Sigmoid colon (tissue), 7 donors: ENCODE measurements around the gene IGSF9B. TPM values are rescaled to one million over a fixed set of nuclear protein-coding genes. Genes with fewer than 3 reads are reported as not detected.

ENCODE experiments used
- DNase-seq: peaks from one replicate; pipeline ENCODE4 v3.0.0-alpha.2; 2019
- H3K27ac ChIP-seq, 4 donors: fragments of 200-600 bp; sonication (generic); one replicate each; pipeline ENCODE4 v1.5.1; 2016 to 2019; ENCODE audit warnings: mild to moderate bottlenecking in 1 of 4
- H3K27me3 ChIP-seq, 3 donors: fragments of 200-600 bp; sonication (generic); one replicate each; pipeline ENCODE4 v1.5.1; 2019; ENCODE audit warnings: mild to moderate bottlenecking in 1 of 3
- H3K36me3 ChIP-seq, 4 donors: fragments of 200-600 bp; sonication (generic); one replicate each; pipeline ENCODE4 v1.5.1; 2016 to 2019
- H3K4me1 ChIP-seq, 4 donors: fragments of 200-600 bp; sonication (generic); one replicate each; pipeline ENCODE4 v1.5.1; 2017 to 2019
- H3K4me3 ChIP-seq, 4 donors: fragments of 200-600 bp; sonication (generic); one replicate each; pipeline ENCODE4 v1.5.1; 2017 to 2019; ENCODE audit warnings: mild to moderate bottlenecking in 2 of 4, moderate library complexity in 1 of 4
- H3K9me3 ChIP-seq, 4 donors: fragments of 200-600 bp in 3 of 4; sonication (generic) in 3 of 4; one replicate each; pipeline versions ENCODE4 v1.5.1 to v1.6.1; 2013 to 2019
- CTCF ChIP-seq, 4 experiments: fragments of 450-650 bp in 3 of 4; fragments of 200-600 bp in 1 of 4; IDR thresholded peaks; one replicate each; pipeline ENCODE4 v1.5.1; 2016 to 2019; ENCODE audit warnings: antibody characterized with exemption in 4 of 4, mild to moderate bottlenecking in 3 of 4, moderate library complexity in 2 of 4
- EP300 ChIP-seq, 4 donors: sonication (generic); formaldehyde crosslinking; IDR thresholded peaks; one replicate each; pipeline ENCODE4 v1.6.1; 2017; ENCODE audit warnings: antibody characterized with exemption in 4 of 4
- POLR2A ChIP-seq, 2 donors: fragments of 450-650 bp; IDR thresholded peaks; one replicate each; pipeline ENCODE4 v1.6.1; 2016; ENCODE audit warnings: antibody characterized with exemption in 2 of 2, mild to moderate bottlenecking in 2 of 2, moderate library complexity in 2 of 2
- POLR2AphosphoS5 ChIP-seq, 4 donors: sonication (generic); formaldehyde crosslinking; IDR thresholded peaks; one replicate each; pipeline ENCODE4 v1.6.1; 2017; ENCODE audit warnings: antibody characterized with exemption in 4 of 4
- WGBS, 2 donors: extraction: QIAGEN DNeasy Blood & Tissue Kit; methylation state at CpG; one replicate each; pipeline ENCODE4 v1.1.7; 2013; 5-methylcytosine and 5-hydroxymethylcytosine counted together
- intact Hi-C: fragments of 100-400 bp; cut with DNase I; formaldehyde crosslinking; loops from one replicate; pipeline ENCODE4 v1.15.1; 2023
- polyA plus RNA-seq, 3 donors: library from polyadenylated mRNA; stranded (reverse); fragments of 200-250 nt; gene quantifications; one replicate each; pipeline ENCODE4 v1.2.3, GENCODE V29; 2013
- total RNA-seq, 4 donors: library from RNA; depleted of rRNA; stranded (reverse); fragments of >200 nt; gene quantifications; one replicate each; pipeline ENCODE4 v1.1.0, GENCODE V29; 2016
- donor health status: healthy with polysubstance abuse.
- donor health status: Bipolar disorder and iron deficiency.
- donor health status: healthy.

The IGSF9B gene
- total and polyA plus RNA-seq, 7 donors: under 0.01 to 53.7 (median 14.8) TPM; not detected in 1

- Histone ChIP-seq H3K9me3 (no peaks in the 10 kb centered on the region), H3K4me3 (no peak overlapping the region), H3K4me1 (peaks cover 0 to 25% (median 17%) of the 10 kb centered on the region in 4 donors), H3K27me3 (no peaks in the 10 kb centered on the region), H3K27ac (no peak overlapping the region), H3K36me3 (no peaks in the 10 kb centered on the region)
- DNase-seq: no peak
- 87 to 88% methylated on average over 6 of the region's 6 CpGs for WGBS, 2 donors
- intact Hi-C loops: no loop called here
- TF ChIP-seq EP300 (IDR thresholded peaks at IDR 0.05): no peak
- TF ChIP-seq POLR2A (IDR thresholded peaks at IDR 0.05): no peak
- TF ChIP-seq POLR2AphosphoS5 (IDR thresholded peaks at IDR 0.05): no peak
- no peak for TF ChIP-seq CTCF (IDR thresholded peaks at IDR 0.05)
Measured at GRCh38 chr11:134001596-134001995, 44.8 kb upstream of the IGSF9B start.

GRCh38 chr11:134001088-134001487, 44.3 kb upstream of the IGSF9B start:
- peaks cover 0 to 25% (median 17%) of the 10 kb centered on the region in 4 donors for H3K4me1 ChIP-seq
- no peaks in the 10 kb centered on the region for H3K9me3 ChIP-seq
- no peaks in the 10 kb centered on the region for H3K36me3 ChIP-seq
- no peak overlapping the region for H3K27ac ChIP-seq
- WGBS, 2 donors: 74 to 78% methylated on average over 6 of the region's 6 CpGs
- no peak overlapping the region for H3K4me3 ChIP-seq
- intact Hi-C loops: no loop called here
- DNase-seq: no peak
- H3K27me3 ChIP-seq: no peaks in the 10 kb centered on the region
- TF ChIP-seq EP300 (IDR thresholded peaks at IDR 0.05): no peak
- TF ChIP-seq POLR2AphosphoS5 (IDR thresholded peaks at IDR 0.05): no peak
- no peak for TF ChIP-seq CTCF (IDR thresholded peaks at IDR 0.05)
- no peak for TF ChIP-seq POLR2A (IDR thresholded peaks at IDR 0.05)

DNA sequence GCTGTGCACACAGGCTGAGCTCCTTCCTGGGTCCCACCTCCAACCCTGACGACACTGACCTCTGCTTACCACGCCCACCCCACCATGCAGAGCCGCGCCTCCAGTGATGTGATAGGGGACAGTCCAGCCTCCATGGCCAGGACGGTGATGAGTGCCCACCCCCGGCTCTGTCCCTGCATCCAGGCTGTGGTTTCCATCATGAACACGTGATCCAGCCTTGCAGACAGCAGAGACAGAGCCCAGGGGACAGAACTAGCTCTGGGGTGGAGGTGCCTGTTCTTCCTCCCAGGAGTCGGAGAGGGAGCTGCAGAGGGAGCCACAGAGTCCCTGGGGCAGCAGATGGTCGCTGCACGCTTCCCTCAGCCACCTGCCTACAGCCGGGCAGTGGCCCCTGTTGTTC, 42.6 kb upstream of the IGSF9B start:
- DNase-seq: no peak
- H3K27me3 ChIP-seq: no peaks in the 10 kb centered on the region
- WGBS, 2 donors: 52 to 70% methylated on average over 11 of the region's 11 CpGs
- peaks cover 0 to 16% (median 10%) of the 10 kb centered on the region in 4 donors for H3K4me1 ChIP-seq
- no peaks in the 10 kb centered on the region for H3K36me3 ChIP-seq
- intact Hi-C loops: no loop called here
- TF ChIP-seq POLR2AphosphoS5 (IDR thresholded peaks at IDR 0.05): no peak
- no peak for TF ChIP-seq CTCF (IDR thresholded peaks at IDR 0.05)
- no peak for TF ChIP-seq EP300 (IDR thresholded peaks at IDR 0.05)
- TF ChIP-seq POLR2A (IDR thresholded peaks at IDR 0.05): no peak
- H3K4me3 ChIP-seq: no peak overlapping the region
- H3K27ac ChIP-seq: no peak overlapping the region
- H3K9me3 ChIP-seq: no peaks in the 10 kb centered on the region

DNA sequence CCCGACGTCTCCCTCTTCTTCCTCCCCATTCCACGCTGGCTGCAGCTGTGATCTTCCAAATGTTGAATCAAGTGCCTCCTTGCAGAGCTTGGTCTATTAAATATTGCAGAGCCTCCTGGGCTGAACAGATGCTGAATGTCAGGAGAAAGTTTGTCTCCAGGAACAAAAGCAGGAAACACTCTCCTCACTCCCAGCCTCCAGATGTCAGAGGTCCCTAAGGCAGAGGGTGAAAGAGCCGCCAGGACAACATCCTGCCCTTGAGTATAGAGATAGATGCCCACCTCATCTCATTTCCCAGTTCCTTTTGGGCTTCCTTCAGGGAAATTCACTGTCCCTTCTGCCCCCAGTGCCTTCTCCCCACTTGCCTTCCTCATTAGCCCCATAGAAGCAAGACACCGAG, 40.8 kb upstream of the IGSF9B start:
- Histone ChIP-seq H3K27me3 (no peaks in the 10 kb centered on the region), H3K36me3 (no peaks in the 10 kb centered on the region), H3K4me1 (no peaks in the 10 kb centered on the region), H3K4me3 (no peak overlapping the region), H3K27ac (peak overlapping the region in 1 of 4 donors; percentile 23), H3K9me3 (no peaks in the 10 kb centered on the region)
- WGBS, 2 donors: 76 to 77% methylated on average over 5 of the region's 5 CpGs
- TF ChIP-seq POLR2AphosphoS5 (IDR thresholded peaks at IDR 0.05) (peak in 1 of 4 donors; percentile 21), EP300 (IDR thresholded peaks at IDR 0.05) (no peak)
- intact Hi-C loops: no loop called here
- no peak for DNase-seq

- WGBS, 2 donors: 79 to 85% methylated on average over 10 of the region's 10 CpGs
- DNase-seq: no peak
Measured at GRCh38 chr11:133996671-133997070, 39.9 kb upstream of the IGSF9B start.

More at GRCh38 chr11:133996671-133997070, 39.9 kb upstream of the IGSF9B start:
- no peak for TF ChIP-seq POLR2AphosphoS5 (IDR thresholded peaks at IDR 0.05)
- TF ChIP-seq CTCF (IDR thresholded peaks at IDR 0.05): no peak
- no peak for TF ChIP-seq EP300 (IDR thresholded peaks at IDR 0.05)
- TF ChIP-seq POLR2A (IDR thresholded peaks at IDR 0.05): no peak
- no peaks in the 10 kb centered on the region for H3K27me3 ChIP-seq
- no peak overlapping the region for H3K4me3 ChIP-seq
- H3K4me1 ChIP-seq: no peaks in the 10 kb centered on the region
- no peaks in the 10 kb centered on the region for H3K9me3 ChIP-seq
- intact Hi-C loops: no loop called here
- no peak overlapping the region for H3K27ac ChIP-seq
- no peaks in the 10 kb centered on the region for H3K36me3 ChIP-seq
